Nephron (organoid): Measurements from ENCODE around the gene SGTB.

Source experiments
- H3K27ac Mint-ChIP-seq, 3 experiments: 2 replicates each; pipeline ENCODE4 v1.8.0; 2020; ENCODE audit warnings: mixed read lengths in 3 of 3, mild to moderate bottlenecking in 2 of 3, moderate library complexity in 1 of 3
- H3K27me3 Mint-ChIP-seq: 2 replicates; pipeline ENCODE4 v1.8.0; 2021; ENCODE audit warnings: low read depth, mild to moderate bottlenecking, moderate library complexity, mixed read lengths
- H3K36me3 Mint-ChIP-seq: 2 replicates; pipeline ENCODE4 v1.8.0; 2020; ENCODE audit warnings: low read depth, mixed read lengths
- H3K4me1 Mint-ChIP-seq: 2 replicates; pipeline ENCODE4 v1.8.0; 2020; ENCODE audit warnings: mixed read lengths
- H3K4me3 Mint-ChIP-seq, 3 experiments: 2 replicates each; pipeline ENCODE4 v1.8.0; 2020; ENCODE audit warnings: mild to moderate bottlenecking in 3 of 3, mixed read lengths in 3 of 3, moderate library complexity in 2 of 3
- H3K9me3 Mint-ChIP-seq: 2 replicates; pipeline ENCODE4 v1.8.0; 2020; ENCODE audit warnings: mixed read lengths
- TF ChIP-seq, protein P1 (sequence below), 3 experiments: fragments of 200-600 bp; sonication (generic); IDR thresholded peaks; one replicate each; pipeline ENCODE4 v1.5.0; 2021; ENCODE audit warnings: antibody characterized with exemption in 3 of 3; ENCODE audit not compliant: unreplicated experiment in 3 of 3

SGTB gene

GRCh38 chr5:65721720-65722574 is at the start of gene SGTB, which contains the start of gene NLN:
TSS of gene SGTB (minus strand) at chr5:65722109. CDS start at chr5:65720807, 1,302 bp downstream.
TSS of gene NLN (plus strand) at chr5:65722205. CDS start at chr5:65722374, 169 bp downstream.
- Mint-ChIP-seq H3K27me3 (no peaks in the 10 kb centered on the region), H3K9me3 (no peaks in the 10 kb centered on the region), H3K4me3 (peak within 1 kb of the TSS; percentile 95 to 98 (median 95)), H3K4me1 (peaks cover 14% of the 10 kb centered on the region), H3K27ac (peak within 1 kb of the TSS; percentile 80 to 98 (median 95)), H3K36me3 (no peaks in the 10 kb centered on the region)
- TF ChIP-seq, protein P1, sequence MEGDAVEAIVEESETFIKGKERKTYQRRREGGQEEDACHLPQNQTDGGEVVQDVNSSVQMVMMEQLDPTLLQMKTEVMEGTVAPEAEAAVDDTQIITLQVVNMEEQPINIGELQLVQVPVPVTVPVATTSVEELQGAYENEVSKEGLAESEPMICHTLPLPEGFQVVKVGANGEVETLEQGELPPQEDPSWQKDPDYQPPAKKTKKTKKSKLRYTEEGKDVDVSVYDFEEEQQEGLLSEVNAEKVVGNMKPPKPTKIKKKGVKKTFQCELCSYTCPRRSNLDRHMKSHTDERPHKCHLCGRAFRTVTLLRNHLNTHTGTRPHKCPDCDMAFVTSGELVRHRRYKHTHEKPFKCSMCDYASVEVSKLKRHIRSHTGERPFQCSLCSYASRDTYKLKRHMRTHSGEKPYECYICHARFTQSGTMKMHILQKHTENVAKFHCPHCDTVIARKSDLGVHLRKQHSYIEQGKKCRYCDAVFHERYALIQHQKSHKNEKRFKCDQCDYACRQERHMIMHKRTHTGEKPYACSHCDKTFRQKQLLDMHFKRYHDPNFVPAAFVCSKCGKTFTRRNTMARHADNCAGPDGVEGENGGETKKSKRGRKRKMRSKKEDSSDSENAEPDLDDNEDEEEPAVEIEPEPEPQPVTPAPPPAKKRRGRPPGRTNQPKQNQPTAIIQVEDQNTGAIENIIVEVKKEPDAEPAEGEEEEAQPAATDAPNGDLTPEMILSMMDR (IDR thresholded peaks at IDR 0.05; ENCODE audit: unreplicated experiment in 3 of 3), result no peak

DNA sequence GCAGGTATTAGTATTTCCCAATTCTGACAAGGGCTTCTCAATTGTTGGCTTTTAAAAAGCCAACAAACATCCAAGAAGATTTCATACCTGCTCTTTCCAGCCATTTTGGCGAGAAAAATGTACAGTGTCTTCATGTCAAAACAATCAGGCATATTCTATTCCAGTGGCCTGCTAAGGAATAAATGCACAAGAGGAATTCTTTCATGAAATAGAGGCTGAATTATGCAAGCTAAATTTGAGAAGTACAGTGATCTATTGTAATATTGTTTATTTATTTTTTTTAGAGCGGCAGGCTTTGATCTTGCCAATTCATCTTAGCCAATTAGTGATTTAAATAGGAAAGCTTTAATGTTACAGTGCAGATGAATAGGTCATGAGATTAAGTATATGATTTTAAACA is 49.4 kb upstream of the SGTB start:
- Mint-ChIP-seq H3K4me1 (peaks cover 13% of the 10 kb centered on the region), H3K27ac (no peak overlapping the region), H3K36me3 (peaks cover 21% of the 10 kb centered on the region), H3K4me3 (no peak overlapping the region), H3K27me3 (no peaks in the 10 kb centered on the region), H3K9me3 (peaks cover 5% of the 10 kb centered on the region)
- TF ChIP-seq, protein P1 (IDR thresholded peaks at IDR 0.05; ENCODE audit: unreplicated experiment in 3 of 3), result no peak

DNA sequence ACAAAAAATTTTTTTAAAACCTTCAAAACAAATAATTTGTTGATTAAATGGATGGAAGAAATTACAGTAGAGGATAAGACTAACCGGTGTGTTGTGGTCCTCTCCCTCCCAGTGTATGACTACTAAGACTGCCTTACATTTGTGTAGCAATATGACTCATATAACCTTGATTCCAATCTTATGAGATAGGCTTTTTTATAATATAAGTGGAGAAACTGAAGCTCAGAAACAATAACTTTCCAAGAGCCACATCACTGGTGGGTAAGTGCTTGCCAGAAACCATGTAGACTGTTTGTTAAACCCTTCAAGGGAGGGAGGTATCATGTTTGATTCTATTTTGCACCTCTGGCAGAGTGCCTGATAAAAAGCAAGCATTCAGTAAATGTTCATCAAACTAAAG is 47.6 kb upstream of the SGTB start:
- peaks cover 31% of the 10 kb centered on the region for H3K36me3 Mint-ChIP-seq

DNA sequence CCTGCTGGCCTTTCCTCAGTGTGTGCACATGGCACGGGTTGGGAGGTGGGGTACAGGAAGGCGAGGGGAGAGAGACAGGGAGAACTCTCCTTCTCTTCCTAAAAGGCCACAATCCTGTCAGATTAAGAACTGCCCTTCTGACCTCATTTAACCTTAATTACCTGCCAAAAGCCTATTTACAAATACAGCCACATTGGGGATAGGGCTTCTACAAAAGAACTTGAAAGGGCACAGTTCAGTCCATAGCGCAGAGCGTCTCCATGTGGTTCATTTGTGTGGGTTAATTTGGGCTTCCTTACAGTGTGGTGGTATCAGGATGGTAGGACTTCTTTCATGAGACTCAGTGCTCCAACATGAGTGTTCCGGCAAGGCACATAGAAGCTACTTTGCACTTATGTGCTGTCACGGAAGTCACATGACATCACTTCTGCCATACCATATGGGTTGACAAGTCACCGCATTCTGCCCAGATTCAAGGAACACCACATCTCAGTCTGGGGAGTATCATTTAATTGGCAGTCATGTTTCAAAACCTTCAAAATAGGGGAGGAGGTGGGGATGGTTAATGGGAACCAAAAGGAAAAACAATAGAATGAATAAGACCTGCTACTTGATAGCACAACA is 46.9 kb upstream of the SGTB start:
- Mint-ChIP-seq H3K9me3 (peaks cover 5% of the 10 kb centered on the region), H3K27ac (no peak overlapping the region), H3K4me3 (no peak overlapping the region), H3K4me1 (peaks cover under 1% of the 10 kb centered on the region), H3K27me3 (no peaks in the 10 kb centered on the region), H3K36me3 (peaks cover 32% of the 10 kb centered on the region)
- TF ChIP-seq, protein P1 (IDR thresholded peaks at IDR 0.05; ENCODE audit: unreplicated experiment in 3 of 3), result no peak

More for the DNA sequence above, 47.6 kb upstream of the SGTB start:
- peaks cover 5% of the 10 kb centered on the region for H3K9me3 Mint-ChIP-seq
- H3K4me3 Mint-ChIP-seq, result no peak overlapping the region
- H3K27ac Mint-ChIP-seq, result no peak overlapping the region
- H3K27me3 Mint-ChIP-seq, result no peaks in the 10 kb centered on the region
- TF ChIP-seq, protein P1 (IDR thresholded peaks at IDR 0.05; ENCODE audit: unreplicated experiment in 3 of 3), result no peak
- H3K4me1 Mint-ChIP-seq, result peaks cover 8% of the 10 kb centered on the region

DNA sequence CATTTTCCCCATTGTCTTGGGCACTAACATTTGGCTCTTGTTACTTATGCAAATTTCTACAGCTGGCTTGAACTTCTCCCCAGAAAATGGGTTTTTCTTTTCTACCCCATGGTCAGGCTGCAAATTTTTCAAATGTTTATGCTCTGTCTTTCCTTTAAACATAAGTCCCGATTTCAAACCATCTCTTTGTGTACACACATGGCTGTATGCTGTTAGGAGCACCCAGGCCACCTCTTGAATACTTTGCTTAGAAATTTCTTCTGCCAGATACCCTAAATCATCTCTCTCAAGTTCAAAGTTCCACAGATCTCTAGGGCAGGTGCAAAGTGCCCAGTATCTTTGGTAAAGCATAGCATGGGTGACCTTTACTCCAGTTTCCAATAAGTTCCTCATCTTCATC is 45.7 kb upstream of the SGTB start:
- TF ChIP-seq, protein P1 (IDR thresholded peaks at IDR 0.05; ENCODE audit: unreplicated experiment in 3 of 3), result no peak
- no peaks in the 10 kb centered on the region for H3K27me3 Mint-ChIP-seq
- no peak overlapping the region for H3K4me3 Mint-ChIP-seq
- no peak overlapping the region for H3K27ac Mint-ChIP-seq
- peaks cover 5% of the 10 kb centered on the region for H3K9me3 Mint-ChIP-seq
- peaks cover 41% of the 10 kb centered on the region for H3K36me3 Mint-ChIP-seq
- no peaks in the 10 kb centered on the region for H3K4me1 Mint-ChIP-seq
